ENCODE data around the gene CD8B2.

DNA sequence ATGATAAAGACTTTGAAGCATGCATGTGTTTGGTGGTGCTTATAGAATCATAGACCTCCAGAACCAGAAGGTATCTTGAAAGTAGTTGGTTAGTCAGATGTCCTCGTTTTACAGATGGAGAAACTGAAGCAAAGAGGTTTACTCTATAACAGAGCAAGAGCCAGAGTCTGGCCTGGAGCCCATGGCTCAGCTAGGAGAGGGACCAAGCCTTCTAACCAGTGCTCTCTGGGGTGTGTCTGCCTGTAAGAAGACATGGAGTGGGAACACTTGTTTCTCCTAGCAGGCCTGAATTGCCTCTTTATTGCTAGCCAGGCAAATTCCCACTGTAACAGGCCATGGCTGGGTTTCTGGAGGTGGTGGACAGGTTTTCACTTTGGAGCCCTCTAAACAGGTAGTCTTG, 67.9 kb downstream of the CD8B2 start:
- TF ChIP-seq, protein P1, sequence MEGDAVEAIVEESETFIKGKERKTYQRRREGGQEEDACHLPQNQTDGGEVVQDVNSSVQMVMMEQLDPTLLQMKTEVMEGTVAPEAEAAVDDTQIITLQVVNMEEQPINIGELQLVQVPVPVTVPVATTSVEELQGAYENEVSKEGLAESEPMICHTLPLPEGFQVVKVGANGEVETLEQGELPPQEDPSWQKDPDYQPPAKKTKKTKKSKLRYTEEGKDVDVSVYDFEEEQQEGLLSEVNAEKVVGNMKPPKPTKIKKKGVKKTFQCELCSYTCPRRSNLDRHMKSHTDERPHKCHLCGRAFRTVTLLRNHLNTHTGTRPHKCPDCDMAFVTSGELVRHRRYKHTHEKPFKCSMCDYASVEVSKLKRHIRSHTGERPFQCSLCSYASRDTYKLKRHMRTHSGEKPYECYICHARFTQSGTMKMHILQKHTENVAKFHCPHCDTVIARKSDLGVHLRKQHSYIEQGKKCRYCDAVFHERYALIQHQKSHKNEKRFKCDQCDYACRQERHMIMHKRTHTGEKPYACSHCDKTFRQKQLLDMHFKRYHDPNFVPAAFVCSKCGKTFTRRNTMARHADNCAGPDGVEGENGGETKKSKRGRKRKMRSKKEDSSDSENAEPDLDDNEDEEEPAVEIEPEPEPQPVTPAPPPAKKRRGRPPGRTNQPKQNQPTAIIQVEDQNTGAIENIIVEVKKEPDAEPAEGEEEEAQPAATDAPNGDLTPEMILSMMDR (IDR thresholded peaks at IDR 0.05) = no peak
- TF ChIP-seq ZFX (IDR thresholded peaks at IDR 0.05; ENCODE audit: borderline replicate concordance) = no peak
